PC-3 (cell line): Measurements from ENCODE around the gene HPCAL4.

Source experiments
- CTCF ChIP-seq: fragments of 300-600 bp; sonication (generic); conservative IDR thresholded peaks from 2 replicates; pipeline ENCODE4 v1.5.1; 2017; ENCODE audit warnings: antibody characterized with exemption, low read depth, mild to moderate bottlenecking, low read length
- EZH2 ChIP-seq: fragments of 300-600 bp; sonication (generic); IDR thresholded peaks from one replicate; pipeline ENCODE4 v1.6.1; 2017; ENCODE audit warnings: antibody characterized with exemption, mild to moderate bottlenecking, low read length; ENCODE audit not compliant: unreplicated experiment
- EZH2phosphoT487 ChIP-seq: fragments of 300-600 bp; sonication (generic); IDR thresholded peaks from 2 replicates; pipeline ENCODE4 v1.6.1; 2018; ENCODE audit warnings: mild to moderate bottlenecking, antibody characterized with exemption, low read length, borderline replicate concordance

- no peak for TF ChIP-seq EZH2phosphoT487
- no peak for TF ChIP-seq CTCF
- no peak for TF ChIP-seq EZH2
Measured at GRCh38 chr1:39642796-39643195, 48.4 kb downstream of the HPCAL4 start.
